Mesodermal cell (in vitro differentiated cells): ENCODE data around the gene DNAJC24.

ENCODE experiments used
- H3K27ac ChIP-seq: 2 replicates; pipeline ENCODE4 v1.7.0; 2013; ENCODE audit warnings: mild to moderate bottlenecking, low read depth, low read length, moderate library complexity; ENCODE audit not compliant: severe bottlenecking
- H3K36me3 ChIP-seq: 2 replicates; pipeline ENCODE4 v1.7.1; 2013; ENCODE audit warnings: mild to moderate bottlenecking, low read length, moderate library complexity; ENCODE audit not compliant: control insufficient read depth, insufficient read depth
- H3K4me1 ChIP-seq: one replicate; pipeline ENCODE4 v1.7.1; 2013; ENCODE audit warnings: mild to moderate bottlenecking, low read length; ENCODE audit not compliant: insufficient read depth, control insufficient read depth, poor library complexity, severe bottlenecking
- H3K4me3 ChIP-seq: 2 replicates; pipeline ENCODE4 v1.7.0; 2013; ENCODE audit warnings: low read length, control low read depth, mild to moderate bottlenecking; ENCODE audit not compliant: insufficient read depth, poor library complexity, severe bottlenecking; ENCODE audit errors: extremely low read depth
- H3K9me3 ChIP-seq: 2 replicates; pipeline ENCODE4 v1.7.1; 2013; ENCODE audit warnings: mild to moderate bottlenecking, low read length, moderate library complexity; ENCODE audit not compliant: control insufficient read depth
- WGBS, 2 experiments: methylation state at CpG; one replicate each; pipeline ENCODE4 v1.1.5; 2013; ENCODE audit warnings: missing lambda C conversion rate in 2 of 2; ENCODE audit not compliant: insufficient coverage in 2 of 2; 5-methylcytosine and 5-hydroxymethylcytosine counted together

DNAJC24 gene

GRCh38 chr11:31479066-31479465, 109.4 kb downstream of the DNAJC24 start:
- H3K4me1 ChIP-seq = no peaks in the 10 kb centered on the region
- WGBS, 2 experiments = no CpG with 5 or more reads among the region's 4 CpGs
- H3K4me3 ChIP-seq = no peak overlapping the region
- H3K36me3 ChIP-seq = no peaks in the 10 kb centered on the region
- H3K27ac ChIP-seq = no peak overlapping the region
- no peaks in the 10 kb centered on the region for H3K9me3 ChIP-seq

- Histone ChIP-seq H3K9me3 (no peaks in the 10 kb centered on the region), H3K36me3 (no peaks in the 10 kb centered on the region), H3K4me3 (no peak overlapping the region), H3K4me1 (peaks cover 7% of the 10 kb centered on the region), H3K27ac (no peak overlapping the region)
- 90% methylated on average over 2 of the region's 3 CpGs; no CpG with 5 or more reads in 1 of the 2 experiments for WGBS, 2 experiments
Measured at GRCh38 chr11:31480930-31481329, 111.3 kb downstream of the DNAJC24 start.
